ENCODE measurements around the gene TMSB15C.

- TF ChIP-seq NR2C1 (IDR thresholded peaks at IDR 0.05) (no peak), RAD21 (IDR thresholded peaks at IDR 0.05; ENCODE audit: insufficient read depth, low read depth, low read length) (no peak), CBFB (IDR thresholded peaks at IDR 0.05; ENCODE audit: low read depth) (no peak), POLR2A (IDR thresholded peaks at IDR 0.05; ENCODE audit: low read depth, low read length) (no peak)
- TF ChIP-seq, protein P1, sequence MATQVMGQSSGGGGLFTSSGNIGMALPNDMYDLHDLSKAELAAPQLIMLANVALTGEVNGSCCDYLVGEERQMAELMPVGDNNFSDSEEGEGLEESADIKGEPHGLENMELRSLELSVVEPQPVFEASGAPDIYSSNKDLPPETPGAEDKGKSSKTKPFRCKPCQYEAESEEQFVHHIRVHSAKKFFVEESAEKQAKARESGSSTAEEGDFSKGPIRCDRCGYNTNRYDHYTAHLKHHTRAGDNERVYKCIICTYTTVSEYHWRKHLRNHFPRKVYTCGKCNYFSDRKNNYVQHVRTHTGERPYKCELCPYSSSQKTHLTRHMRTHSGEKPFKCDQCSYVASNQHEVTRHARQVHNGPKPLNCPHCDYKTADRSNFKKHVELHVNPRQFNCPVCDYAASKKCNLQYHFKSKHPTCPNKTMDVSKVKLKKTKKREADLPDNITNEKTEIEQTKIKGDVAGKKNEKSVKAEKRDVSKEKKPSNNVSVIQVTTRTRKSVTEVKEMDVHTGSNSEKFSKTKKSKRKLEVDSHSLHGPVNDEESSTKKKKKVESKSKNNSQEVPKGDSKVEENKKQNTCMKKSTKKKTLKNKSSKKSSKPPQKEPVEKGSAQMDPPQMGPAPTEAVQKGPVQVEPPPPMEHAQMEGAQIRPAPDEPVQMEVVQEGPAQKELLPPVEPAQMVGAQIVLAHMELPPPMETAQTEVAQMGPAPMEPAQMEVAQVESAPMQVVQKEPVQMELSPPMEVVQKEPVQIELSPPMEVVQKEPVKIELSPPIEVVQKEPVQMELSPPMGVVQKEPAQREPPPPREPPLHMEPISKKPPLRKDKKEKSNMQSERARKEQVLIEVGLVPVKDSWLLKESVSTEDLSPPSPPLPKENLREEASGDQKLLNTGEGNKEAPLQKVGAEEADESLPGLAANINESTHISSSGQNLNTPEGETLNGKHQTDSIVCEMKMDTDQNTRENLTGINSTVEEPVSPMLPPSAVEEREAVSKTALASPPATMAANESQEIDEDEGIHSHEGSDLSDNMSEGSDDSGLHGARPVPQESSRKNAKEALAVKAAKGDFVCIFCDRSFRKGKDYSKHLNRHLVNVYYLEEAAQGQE (IDR thresholded peaks at IDR 0.05; ENCODE audit: low read depth, low read length) = no peak
- TF ChIP-seq, protein P2, sequence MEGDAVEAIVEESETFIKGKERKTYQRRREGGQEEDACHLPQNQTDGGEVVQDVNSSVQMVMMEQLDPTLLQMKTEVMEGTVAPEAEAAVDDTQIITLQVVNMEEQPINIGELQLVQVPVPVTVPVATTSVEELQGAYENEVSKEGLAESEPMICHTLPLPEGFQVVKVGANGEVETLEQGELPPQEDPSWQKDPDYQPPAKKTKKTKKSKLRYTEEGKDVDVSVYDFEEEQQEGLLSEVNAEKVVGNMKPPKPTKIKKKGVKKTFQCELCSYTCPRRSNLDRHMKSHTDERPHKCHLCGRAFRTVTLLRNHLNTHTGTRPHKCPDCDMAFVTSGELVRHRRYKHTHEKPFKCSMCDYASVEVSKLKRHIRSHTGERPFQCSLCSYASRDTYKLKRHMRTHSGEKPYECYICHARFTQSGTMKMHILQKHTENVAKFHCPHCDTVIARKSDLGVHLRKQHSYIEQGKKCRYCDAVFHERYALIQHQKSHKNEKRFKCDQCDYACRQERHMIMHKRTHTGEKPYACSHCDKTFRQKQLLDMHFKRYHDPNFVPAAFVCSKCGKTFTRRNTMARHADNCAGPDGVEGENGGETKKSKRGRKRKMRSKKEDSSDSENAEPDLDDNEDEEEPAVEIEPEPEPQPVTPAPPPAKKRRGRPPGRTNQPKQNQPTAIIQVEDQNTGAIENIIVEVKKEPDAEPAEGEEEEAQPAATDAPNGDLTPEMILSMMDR (IDR thresholded peaks at IDR 0.05 in 2 of 3, conservative IDR thresholded peaks at IDR 0.05 in 1 of 3; ENCODE audit: control insufficient read depth in 2 of 3, extremely low read depth in 1 of 3, insufficient read depth in 1 of 3, low read depth in 3 of 3, low read length in 3 of 3) = no peak
- TF ChIP-seq, protein P3, sequence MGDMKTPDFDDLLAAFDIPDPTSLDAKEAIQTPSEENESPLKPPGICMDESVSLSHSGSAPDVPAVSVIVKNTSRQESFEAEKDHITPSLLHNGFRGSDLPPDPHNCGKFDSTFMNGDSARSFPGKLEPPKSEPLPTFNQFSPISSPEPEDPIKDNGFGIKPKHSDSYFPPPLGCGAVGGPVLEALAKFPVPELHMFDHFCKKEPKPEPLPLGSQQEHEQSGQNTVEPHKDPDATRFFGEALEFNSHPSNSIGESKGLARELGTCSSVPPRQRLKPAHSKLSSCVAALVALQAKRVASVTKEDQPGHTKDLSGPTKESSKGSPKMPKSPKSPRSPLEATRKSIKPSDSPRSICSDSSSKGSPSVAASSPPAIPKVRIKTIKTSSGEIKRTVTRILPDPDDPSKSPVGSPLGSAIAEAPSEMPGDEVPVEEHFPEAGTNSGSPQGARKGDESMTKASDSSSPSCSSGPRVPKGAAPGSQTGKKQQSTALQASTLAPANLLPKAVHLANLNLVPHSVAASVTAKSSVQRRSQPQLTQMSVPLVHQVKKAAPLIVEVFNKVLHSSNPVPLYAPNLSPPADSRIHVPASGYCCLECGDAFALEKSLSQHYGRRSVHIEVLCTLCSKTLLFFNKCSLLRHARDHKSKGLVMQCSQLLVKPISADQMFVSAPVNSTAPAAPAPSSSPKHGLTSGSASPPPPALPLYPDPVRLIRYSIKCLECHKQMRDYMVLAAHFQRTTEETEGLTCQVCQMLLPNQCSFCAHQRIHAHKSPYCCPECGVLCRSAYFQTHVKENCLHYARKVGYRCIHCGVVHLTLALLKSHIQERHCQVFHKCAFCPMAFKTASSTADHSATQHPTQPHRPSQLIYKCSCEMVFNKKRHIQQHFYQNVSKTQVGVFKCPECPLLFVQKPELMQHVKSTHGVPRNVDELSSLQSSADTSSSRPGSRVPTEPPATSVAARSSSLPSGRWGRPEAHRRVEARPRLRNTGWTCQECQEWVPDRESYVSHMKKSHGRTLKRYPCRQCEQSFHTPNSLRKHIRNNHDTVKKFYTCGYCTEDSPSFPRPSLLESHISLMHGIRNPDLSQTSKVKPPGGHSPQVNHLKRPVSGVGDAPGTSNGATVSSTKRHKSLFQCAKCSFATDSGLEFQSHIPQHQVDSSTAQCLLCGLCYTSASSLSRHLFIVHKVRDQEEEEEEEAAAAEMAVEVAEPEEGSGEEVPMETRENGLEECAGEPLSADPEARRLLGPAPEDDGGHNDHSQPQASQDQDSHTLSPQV (IDR thresholded peaks at IDR 0.05) = no peak
Observed at GRCh38 chrX:104084534-104085277, 8.7 kb upstream of the TMSB15C start.
